Occipital lobe (tissue), 2 donors: Measurements from ENCODE around the gene PPP1R26. TPM values are rescaled to one million over a fixed set of nuclear protein-coding genes. Genes with fewer than 3 reads are reported as not detected.
"Not testable (repeated sequence)": the region's sequence is repeated elsewhere in the genome, so short reads cannot be mapped to it uniquely, and the experiment has no call there.

Source experiments
- DNase-seq: peaks from one replicate; lab custom pipeline; 2025; lab: John Stamatoyannopoulos, UW
- total RNA-seq: library from RNA; depleted of rRNA; stranded (reverse); fragments of >200 nt; gene quantifications from one replicate; pipeline ENCODE4 v1.2.3, GENCODE V29; 2014

PPP1R26 gene
- total RNA-seq, 1 donor from 2014 or later, result 38.5 TPM

DNA sequence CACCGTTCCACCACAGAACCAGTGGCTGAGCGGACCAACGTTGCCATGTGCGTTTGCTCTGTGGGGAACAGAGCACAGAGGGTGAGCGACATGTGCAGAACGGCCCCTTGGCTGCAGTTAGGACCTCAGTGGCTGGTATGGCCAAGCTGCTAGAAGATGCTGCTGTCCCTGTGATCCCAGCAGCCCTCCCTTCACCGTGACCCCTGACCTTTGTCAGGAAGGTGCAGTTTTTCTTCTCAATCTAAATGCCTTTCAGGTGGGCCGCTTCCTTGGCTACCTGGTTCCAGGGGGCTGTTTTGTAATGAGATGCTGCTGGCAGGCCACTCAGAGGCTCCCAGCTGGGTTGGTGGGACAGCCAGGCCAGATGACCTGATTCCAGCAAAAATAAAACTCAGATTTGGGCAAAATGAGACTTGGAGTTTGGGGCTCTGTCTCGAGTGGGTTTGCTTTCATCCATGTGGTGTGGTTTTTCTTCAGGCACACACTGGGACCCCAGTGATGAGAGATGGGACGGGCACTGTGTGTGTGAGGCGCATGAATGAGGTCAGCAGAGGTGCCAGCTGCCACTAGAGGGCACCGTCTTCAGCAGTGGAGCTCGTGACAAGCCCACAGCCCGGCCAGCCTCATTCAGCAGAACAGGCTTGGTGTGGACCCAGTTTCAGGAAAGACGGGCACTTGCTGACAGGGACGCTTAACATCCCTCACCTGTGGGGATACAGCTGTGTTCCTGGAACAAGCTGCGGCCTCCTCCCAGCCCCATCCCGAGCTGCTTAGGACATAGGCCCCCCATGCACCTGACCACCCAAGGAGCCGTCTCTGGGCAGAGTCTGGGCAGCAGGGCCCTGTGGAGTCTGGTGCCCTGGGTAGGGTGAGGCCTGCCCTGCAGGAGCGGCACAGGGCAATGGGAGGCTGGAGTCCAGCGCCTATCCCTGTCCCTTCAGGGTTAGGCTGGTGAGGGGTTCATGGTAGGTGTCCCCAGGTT, 25.0 kb downstream of the PPP1R26 start:
- DNase-seq, result peak; percentile 22

DNA sequence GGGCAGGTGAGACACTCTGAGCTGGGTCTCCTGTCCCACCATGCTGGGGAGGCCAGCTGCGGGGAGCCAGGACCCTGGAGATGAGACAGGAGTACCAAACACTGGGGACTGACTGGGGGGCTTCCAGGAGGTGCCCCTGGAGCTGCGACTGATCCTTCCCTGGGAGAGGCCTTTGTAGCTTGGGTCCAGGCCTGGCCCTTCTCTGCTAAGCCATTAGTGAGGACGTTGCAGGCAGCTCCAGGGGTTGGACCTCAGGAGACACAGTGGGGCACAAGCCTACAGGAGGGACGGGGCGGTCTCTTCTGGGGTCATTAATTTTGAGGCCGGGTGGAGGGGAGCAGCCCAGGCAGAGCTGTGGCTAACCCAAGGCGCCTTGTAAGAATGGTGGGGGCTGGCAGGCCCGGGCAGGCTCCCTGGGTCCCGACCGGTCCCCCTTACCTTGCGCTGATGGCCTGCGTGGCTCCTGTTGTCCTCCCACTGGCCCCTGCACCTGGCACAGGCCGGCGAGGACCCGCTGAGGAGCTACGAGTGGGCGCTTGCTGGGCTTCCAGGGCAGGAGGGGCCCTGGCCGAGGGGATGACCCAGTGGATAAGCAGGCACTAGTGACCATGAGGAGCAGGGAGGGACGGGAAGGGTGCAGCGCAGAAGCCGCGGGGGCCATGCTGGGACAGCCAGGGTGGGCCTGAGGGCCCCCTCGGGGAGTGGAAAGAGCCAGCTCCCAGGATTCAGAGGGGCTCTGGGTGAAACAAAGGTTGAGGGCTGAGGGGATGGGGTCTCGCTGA, 26.0 kb downstream of the PPP1R26 start:
- no peak for DNase-seq

DNA sequence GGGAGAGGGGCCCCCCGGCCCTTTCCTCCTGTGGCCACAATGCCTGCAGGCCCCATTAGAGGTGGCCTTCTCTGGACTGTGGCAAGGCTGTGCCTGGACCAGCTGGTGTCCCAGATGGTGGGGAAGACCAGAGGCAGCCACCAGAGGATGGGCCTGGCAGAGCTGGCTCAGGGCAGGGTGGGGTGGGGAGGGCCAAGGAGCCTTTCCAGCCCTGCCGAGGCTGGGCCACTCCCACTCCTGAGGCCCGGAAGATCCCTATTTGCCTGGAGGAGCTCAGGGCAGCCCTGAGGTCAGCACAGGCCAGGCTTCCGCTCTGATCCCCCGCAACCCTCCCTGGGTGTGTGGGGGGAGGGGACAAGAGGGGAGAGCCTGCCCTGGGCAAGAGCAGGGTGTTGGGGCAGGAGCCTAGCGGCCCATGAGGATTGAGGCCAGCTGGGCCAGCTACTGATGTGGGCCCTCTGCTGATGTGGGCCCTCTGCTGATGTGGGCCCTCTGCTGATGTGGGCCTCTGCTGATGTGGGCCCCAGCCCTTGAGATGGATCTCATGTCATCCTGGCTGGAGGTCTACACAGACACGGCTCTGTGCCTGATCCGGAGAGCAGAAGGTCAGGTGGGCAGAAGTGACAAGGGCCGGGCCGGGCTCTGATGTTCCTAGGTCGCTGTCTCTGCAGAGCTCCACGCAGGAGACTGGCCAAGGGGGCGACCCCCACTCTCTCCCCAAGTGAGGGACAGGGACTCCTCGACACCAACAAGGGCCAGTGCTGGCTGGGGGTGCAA, 26.9 kb downstream of the PPP1R26 start:
- DNase-seq, result no peak

DNA sequence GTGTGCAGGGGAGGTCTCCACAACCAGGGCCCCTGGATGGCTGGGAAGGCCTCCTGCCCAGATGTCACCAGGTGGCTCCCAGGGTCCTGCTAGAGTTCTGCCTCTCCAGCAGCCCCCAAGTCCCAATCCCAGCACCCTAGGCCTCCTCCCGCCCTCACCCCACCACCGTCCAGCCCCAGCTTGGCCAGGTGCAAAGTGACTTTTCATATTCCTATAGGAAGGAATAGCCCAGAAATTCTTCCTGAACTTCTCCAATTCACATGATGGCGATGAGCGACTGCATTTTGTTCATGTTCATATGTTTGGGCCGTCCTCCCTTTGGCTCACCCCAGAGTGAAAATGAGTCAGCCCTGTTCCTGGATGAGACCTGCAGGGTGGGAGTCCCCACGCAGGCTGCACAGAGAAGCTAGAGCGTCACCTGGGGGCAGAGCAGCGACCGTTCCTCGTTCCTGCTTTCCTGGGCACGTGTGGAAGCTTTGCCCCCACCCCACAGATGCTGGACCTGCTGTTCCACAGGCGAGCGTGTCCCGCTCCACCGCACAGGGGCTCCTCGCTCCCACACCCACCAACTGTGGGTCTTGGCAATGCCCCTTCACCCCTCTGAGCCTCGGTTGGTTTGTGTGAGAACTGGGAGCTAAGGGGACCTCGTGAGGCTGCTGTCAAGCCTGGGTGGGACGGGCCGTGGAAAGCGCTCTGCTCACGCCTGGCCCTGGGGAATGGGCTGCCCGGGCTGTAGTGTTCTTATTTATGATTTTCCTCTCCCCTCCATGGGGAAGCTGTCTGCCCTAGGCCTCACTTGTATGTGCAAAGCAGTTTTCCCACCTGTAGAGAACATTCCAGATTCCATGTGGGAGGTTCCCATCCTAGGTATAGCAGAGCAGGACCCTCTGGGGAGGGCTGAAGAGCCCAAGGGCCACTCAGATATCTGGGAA, 27.8 kb downstream of the PPP1R26 start:
- DNase-seq, result no peak

DNA sequence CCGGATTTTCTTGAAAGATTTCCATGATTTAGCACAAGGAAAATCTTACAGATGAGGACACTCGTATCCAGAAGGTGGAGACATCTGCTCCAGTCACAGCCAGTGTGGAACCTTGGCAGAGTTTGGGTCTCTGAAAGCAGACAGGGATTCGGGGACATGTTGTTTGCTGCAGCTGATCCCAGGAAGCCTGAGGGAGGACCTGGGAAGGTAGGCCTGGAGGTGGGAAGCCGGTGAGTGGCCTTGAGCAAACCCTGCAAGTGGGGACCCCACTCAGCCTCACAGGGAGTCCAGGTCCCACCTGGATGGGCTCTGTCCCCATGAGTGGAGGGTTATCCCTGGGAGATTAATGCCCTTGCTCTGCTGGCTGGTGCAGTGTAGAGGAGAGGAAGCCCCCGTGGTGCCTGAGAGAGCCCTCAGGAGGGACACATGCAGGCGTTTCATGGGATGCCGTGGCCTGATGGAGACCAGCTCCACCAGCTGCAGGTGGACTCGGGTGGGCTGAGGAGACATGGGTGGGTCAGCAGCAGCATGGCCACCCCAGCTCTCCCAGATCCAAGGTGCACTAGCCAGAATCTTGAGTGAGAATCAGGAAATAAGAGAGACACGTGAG, 28.7 kb downstream of the PPP1R26 start:
- DNase-seq, result no peak

DNA sequence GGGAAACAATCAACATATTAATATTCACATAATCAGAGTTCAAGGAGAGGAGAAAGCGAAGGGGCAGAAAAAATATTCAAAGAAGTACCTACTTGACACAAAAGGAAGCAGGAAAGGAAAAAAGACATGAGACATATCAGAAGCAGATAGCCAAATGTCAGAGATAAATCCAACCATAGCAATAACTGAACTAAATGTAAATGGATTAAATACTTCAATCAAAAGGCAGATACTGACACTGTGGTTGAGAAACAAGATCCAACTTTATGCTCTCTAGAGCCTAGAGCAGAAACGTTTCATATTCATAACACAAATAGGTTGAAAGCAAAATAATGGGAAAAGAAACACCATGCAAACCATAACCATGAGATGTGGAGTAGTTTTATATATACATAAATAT, 29.9 kb downstream of the PPP1R26 start:
- no peak for DNase-seq

DNA sequence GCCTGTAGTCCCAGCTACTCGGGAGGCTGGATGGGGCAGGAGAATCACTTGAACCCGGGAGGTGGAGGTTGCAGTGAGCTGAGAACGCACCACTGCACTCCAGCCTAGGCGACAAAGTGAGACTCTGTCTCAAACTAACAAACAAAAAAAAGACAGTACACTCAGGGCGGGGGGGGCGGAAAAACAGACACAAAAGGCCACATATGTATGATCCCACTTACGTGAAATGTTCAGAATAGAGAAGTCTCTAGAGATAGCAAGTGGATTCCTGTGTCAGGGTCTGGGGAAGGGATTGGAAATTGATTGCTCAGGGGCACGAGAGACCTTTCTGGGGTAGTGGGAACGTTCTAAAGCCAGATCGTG, 32.6 kb downstream of the PPP1R26 start:
- no peak for DNase-seq

DNA sequence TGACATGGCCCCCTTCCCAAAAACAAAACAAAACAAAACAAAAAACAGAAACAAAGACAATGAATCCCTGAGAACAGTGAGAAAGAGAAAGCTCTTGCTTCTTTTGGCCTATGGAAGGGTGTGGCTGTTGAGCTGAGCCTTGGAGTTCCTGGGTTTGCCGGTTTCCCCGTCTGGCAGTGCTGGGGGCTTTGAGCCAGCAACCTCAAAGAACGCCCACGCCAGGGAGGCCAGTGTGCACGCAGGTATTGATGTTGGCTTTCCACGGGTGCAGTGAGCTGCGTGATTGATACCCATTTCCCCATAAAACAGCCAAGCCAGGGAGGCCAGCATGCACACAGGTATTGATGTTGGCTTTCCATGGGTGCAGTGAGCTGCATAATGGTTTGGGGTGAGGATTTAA, 33.3 kb downstream of the PPP1R26 start:
- no peak for DNase-seq

DNA sequence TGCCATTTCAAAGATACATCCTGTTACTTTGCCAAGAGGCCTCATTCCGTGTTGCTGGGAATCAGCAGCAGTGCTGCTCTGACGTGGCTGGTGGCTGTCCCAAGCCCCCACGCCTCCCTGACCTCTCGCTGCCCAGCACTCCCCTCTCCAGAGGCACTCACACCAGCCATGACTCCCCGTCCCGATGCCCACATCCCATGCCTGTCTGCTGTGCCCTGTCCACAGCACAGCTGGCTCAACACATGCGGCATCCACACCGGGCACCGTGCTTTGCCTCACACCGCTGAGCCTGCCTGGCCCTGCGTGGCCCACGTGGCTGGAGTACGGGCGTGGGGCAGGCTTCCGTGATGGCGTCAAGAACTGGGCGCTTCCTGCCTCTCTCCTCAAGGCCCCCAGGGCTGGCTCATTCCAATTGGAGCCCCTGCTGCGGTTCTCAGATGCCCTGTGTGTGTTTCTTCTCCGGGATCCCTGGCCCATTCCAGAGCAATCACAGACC, 33.8 kb downstream of the PPP1R26 start:
- DNase-seq, result no peak

DNA sequence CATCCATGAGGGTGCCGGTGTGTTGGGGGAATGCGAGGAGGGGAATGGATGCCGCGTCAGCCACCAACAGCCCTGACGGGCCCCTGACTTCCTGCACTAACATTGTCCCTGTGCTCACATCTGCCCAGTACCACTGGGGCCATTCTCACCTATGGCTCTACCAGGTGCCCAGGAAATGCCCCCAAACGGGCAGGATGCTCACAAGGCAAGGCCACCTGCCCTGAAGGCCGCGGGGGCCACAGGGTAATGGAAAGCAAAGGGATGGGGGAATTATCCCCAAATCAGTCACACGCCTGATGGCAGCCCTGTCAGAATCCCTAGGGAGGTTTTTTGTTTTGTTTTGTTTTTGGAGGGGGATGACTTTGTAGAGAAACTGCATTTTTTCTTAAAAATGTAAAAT, 34.3 kb downstream of the PPP1R26 start:
- DNase-seq, result not testable (repeated sequence)

DNA sequence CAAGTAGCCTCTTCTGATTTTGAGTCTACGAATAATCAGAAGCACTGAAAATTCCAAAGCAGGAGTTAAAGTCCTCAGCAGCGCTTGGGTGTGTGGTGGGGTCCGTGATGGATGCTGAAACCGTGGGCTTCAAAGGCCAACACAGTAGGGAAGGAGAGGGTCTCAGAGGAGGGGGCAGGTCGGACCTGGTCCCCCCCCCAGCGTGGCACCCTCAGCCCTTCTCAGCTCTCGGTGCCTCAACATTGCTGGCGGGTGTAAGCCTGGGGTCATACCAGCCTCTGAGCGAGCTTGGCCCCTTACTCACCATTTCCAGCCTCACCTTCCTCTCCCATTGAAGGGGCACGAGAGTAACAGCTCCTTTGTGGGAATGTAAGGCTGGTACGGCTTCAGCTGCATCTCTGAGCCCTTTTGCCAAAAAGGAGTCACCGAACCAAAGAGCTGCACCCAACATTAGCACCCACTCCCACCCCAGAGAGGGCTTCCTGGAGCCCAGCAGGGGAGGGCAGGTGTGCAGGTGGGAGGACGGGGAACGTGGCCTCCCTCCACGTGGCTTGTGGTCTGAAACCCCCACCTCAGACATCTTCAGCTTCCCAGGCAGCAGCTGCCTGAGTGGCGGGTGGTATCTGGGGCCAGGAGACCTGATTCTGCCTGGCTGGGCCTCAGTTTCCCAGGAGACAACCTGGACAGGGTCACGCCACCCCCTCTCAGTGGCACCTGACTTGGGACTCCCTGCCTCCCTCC, 34.9 kb downstream of the PPP1R26 start:
- no peak for DNase-seq

DNA sequence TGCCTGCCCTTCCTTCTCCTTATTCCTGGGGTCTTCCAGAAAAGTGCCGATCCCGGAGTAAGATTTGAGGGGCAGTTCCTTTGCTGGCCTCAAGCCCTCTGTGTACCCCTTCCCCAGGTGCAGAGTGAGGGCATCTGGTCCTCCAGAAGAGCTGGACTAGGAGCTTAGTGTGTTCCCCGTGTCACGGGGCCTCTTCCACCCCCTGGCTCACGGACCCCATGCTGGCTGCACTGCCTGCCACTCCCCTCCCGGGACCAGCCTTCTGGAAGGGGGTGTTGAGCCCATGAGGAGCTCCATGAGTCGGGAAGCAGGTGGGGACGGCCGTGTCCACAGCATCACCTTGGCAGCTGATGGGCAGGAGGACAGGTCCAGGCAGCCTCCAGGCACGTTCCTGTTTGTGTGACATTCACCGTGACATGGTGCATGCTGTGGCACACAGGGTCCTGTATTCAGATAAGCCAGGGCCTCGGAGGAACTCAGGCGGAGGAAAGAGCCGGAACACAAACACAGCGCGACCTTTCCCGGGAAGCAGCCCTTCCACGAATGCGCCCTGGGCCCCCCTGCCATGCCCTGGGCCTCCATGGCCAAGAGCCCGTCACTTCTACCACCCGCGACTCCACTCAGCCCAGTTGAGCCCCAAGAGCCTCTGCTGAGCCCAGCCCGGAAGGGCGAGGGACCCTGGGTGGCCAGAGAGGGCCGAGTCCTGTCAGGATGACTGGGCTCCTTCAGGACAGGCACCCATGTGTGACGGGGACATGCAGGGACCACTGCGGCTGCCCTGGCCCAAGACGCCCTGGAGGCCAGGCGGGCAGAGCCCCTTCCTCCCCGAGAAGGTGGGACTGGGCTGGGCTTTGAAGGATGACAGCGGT, 35.7 kb downstream of the PPP1R26 start:
- DNase-seq, result no peak

DNA sequence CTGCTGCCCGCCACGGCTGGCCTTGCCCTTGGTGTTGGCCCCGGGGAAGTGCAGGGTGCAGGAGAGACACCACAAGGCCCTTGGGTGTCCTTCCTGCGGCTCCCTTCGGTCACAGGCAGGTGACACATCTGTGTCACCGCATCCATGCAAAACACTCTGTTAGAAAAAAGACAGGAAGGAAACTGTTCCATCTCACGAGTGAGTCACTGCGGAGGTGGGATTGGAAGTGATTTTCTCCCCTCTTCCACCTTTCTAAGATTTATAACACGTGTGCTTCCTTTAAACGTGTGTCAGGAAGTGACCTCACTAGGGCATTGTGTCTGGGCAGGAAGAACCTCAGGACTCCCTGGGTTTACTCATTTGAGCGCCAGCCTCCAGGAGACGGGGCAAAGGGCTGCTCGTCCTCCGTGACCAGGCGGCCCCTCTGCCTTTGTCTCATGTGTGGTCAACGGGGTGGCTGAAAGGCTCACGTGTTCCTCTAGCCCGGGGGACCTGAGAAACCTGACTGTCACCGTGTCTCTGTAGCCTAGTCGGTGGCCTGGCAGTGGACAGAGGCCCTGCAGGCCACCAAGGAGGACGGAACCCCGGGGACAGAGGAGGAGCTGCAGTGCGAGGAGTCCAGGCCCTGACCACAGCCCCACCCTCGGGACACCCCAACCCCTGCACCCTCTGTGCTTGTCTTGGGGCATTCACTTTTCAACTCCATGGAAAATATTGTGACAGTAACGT, 36.7 kb downstream of the PPP1R26 start:
- DNase-seq, result no peak

DNA sequence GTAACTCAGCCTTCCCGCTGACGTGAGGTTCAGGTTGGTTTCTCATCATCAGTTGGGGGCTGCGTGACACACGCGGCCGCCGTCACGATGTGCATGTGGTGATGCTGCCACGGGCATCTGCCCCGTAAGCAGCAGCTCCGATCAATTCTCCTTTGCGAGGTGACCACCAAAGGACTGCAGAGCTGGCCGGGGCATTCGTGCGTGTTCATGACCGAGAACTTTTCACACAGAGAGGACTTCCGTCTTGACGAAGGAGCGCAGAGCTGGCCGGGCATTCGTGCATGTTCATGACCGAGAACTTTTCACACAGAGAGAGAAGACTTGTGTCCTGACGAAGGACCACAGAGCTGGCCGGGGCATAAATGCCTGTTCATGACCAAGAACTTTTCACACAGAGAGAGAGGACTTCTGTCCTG, 37.8 kb downstream of the PPP1R26 start:
- DNase-seq, result no peak

DNA sequence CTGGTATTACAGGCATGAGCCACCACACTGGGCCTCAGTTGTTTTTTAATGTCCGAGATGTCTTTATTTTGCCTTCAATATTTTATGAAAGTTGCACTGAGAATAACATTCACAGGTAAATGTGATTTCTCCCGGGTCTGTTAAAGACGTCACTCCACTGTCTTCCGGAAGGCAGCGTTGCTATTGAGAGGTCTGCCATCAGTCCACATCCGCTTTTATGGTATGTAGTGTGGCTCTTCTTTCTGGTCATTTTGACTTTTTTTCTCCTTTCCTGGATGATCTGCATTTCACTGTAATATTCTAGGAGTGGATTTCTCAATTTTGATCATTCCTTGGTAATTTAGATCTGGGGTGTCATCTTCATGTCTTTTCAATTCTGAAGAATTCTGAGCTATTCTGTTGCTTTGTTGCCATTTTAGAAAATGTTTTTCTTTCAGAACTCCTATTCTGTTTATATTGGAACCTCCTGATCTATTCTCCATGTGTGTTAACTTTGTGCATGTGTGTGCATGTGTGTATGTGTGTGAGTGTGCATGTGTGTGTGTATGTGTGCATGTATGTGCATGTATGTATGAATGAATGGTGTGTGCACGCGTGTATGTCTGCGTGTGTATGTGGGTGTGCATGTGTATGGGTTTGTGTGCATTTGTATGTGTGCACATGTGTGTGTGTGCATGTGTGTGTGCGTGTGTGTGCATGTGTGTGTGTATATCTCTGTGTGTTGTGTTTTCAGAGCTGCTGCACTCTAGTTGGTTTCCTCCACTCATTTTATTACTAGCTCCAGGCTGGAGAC, 39.8 kb downstream of the PPP1R26 start:
- no peak for DNase-seq

DNA sequence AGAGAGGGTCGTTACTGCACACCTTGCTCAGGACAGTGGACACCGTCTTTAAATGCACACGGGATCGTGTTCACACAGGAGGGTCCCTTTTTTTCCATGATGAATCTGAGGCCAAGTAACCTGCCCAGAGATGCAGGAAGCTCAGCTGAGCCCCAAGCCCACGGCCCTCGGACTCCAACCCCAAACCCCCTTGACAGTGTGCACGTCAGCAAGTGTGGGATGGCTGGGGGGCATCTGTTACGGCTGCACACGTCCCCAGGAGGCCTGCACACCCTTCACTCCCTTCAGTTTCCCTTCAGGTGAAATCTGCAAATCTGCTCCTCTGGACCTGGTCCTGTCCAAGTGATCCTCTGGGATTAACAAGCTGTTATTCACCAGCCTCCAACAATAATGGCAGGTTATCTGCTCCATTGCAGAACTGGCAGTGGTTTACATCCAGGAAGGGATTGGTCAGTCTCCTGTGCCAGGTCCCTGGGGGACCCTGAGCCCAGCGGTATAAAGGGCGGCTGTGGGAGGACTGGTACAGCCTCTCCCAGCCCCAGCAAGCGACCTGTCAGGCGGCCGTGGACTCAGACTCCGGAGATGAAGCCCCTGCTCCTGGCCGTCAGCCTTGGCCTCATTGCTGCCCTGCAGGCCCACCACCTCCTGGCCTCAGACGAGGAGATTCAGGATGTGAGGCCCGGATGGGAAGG, 41.5 kb downstream of the PPP1R26 start, which contains the start of gene LCN1:
TSS of gene LCN1 (plus strand) at position 525 of the 692 bp plus-strand sequence. CDS start at position 583, 58 bp downstream.
- no peak for DNase-seq
